PC-3 (cell line): ENCODE measurements around the gene MNT. TPM values are rescaled to one million over a fixed set of nuclear protein-coding genes. Genes with fewer than 3 reads are reported as not detected.

Experiments used
- ATAC-seq: fragments of 200-7000 bp; cut with Tn5 transposase; 2 replicates; pipeline ENCODE4 v1.9.1; 2020; ENCODE audit warnings: mild to moderate bottlenecking, moderate library complexity
- BruUV-seq: library from RNA; stranded (reverse); fragments of 400-500 nt; replicated peaks from 2 replicates; lab custom pipeline; 2021; lab: Mats Ljungman, UMichigan
- CTCF ChIA-PET: fragments of 300-600 bp; sonication (Branson Sonifier 250); formaldehyde crosslinking; loops from one replicate; lab custom pipeline; 2022; ENCODE audit warnings: antibody characterized with exemption; lab: Charles Lee
- POLR2A ChIA-PET: fragments of 300-600 bp; sonication (Branson Sonifier 250); formaldehyde crosslinking; loops from one replicate; lab custom pipeline; 2022; ENCODE audit warnings: antibody characterized with exemption; ENCODE audit not compliant: unreplicated experiment; lab: Charles Lee
- DNase-seq: peaks from one replicate; pipeline ENCODE4 v3.0.0-alpha.2; 2015
- H2AFZ ChIP-seq: fragments of 300-600 bp; sonication (generic); 2 replicates; pipeline ENCODE4 v1.6.0; 2016; ENCODE audit warnings: antibody characterized with exemption, low read length
- H3F3A ChIP-seq: fragments of 300-600 bp; sonication (generic); one replicate; pipeline ENCODE4 v1.6.0; 2017; ENCODE audit warnings: antibody characterized with exemption, low read length, control low read depth, mild to moderate bottlenecking; ENCODE audit not compliant: unreplicated experiment
- H3K27ac ChIP-seq: fragments of 300-600 bp; sonication (generic); 2 replicates; pipeline ENCODE4 v1.5.1; 2016; ENCODE audit warnings: mild to moderate bottlenecking, low read length
- H3K27me3 ChIP-seq: fragments of 300-600 bp; sonication (generic); 2 replicates; pipeline ENCODE4 v1.6.1; 2016; ENCODE audit warnings: low read length, mixed read lengths
- H3K36me3 ChIP-seq: fragments of 300-600 bp; sonication (generic); 2 replicates; pipeline ENCODE4 v1.6.1; 2016; ENCODE audit warnings: low read depth, mixed run types, low read length, mixed read lengths
- H3K4me1 ChIP-seq: fragments of 300-600 bp; sonication (generic); 2 replicates; pipeline ENCODE4 v1.5.1; 2016; ENCODE audit warnings: low read length; ENCODE audit not compliant: insufficient read depth
- H3K4me2 ChIP-seq: fragments of 300-600 bp; sonication (generic); 2 replicates; pipeline ENCODE4 v1.6.0; 2016; ENCODE audit warnings: low read length
- H3K4me3 ChIP-seq: fragments of 300-600 bp; sonication (generic); 2 replicates; pipeline ENCODE4 v1.5.1; 2016; ENCODE audit warnings: mild to moderate bottlenecking, low read length, mixed read lengths
- H3K79me2 ChIP-seq: fragments of 300-600 bp; sonication (generic); 2 replicates; pipeline ENCODE4 v1.6.1; 2017; ENCODE audit warnings: low read length, mixed read lengths
- H3K9ac ChIP-seq: fragments of 300-600 bp; sonication (generic); 2 replicates; pipeline ENCODE4 v1.6.0; 2016; ENCODE audit warnings: mild to moderate bottlenecking, low read length
- H3K9me2 ChIP-seq: fragments of 300-600 bp; sonication (generic); replicated peaks from 2 replicates; pipeline ENCODE4 v1.6.1; 2016; ENCODE audit warnings: mixed run types, low read length, mixed read lengths
- H3K9me3 ChIP-seq: fragments of 300-600 bp; sonication (generic); 2 replicates; pipeline ENCODE4 v1.6.1; 2016; ENCODE audit warnings: low read length, mixed read lengths
- H4K20me1 ChIP-seq: fragments of 300-600 bp; sonication (generic); 2 replicates; pipeline ENCODE4 v1.6.1; 2016; ENCODE audit warnings: low read length, mixed read lengths
- EZH2 ChIP-seq: fragments of 300-600 bp; sonication (generic); IDR thresholded peaks from one replicate; pipeline ENCODE4 v1.6.1; 2017; ENCODE audit warnings: antibody characterized with exemption, mild to moderate bottlenecking, low read length; ENCODE audit not compliant: unreplicated experiment
- EZH2phosphoT487 ChIP-seq: fragments of 300-600 bp; sonication (generic); IDR thresholded peaks from 2 replicates; pipeline ENCODE4 v1.6.1; 2018; ENCODE audit warnings: mild to moderate bottlenecking, antibody characterized with exemption, low read length, borderline replicate concordance
- intact Hi-C: fragments of 100-400 bp; cut with micrococcal nuclease; formaldehyde crosslinking; loops from 2 replicates; pipeline ENCODE4 v1.9.0; 2023
- total RNA-seq: library from RNA; depleted of rRNA; stranded (reverse); fragments of >200 nt; gene quantifications from 2 replicates; pipeline ENCODE4 v1.2.3, GENCODE V29; 2014
- TF ChIP-seq, protein P1 (sequence below): fragments of 300-600 bp; sonication (generic); conservative IDR thresholded peaks from 2 replicates; pipeline ENCODE4 v1.5.1; 2017; ENCODE audit warnings: antibody characterized with exemption, low read depth, mild to moderate bottlenecking, low read length

The MNT gene
- total RNA-seq, 1 experiment from 2014 or later: 19.1 TPM

DNA sequence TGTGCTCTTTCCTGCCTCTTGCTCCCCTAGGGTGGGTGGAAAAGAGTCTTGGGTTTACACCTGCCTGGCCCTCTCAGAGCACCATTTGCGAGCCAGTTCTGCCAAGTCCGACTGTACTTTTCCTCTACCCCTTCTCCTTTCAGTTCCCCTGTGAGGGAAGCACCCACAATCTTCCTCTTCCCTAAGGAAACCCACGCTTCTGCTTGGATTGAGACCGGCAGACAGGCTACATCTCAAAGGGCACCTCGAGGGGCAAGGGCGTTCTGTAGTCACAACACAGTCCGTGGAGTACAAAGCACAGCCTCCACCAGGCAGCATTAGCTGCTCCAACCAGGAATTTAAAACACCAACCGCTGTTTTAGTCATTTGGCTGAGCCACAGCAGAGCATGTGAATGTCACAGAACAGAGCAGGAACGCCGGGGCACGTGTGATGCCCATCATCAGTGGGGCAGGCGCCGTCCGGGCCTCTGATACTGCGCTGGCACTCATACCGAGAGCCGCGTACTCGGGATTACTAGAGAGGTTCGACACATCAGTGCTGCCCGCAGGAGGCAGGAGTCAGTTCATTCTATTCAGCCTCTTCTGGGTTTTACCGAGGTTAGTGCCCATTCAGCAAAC lies 13.7 kb upstream of the MNT start:
- no peak overlapping the region for H3K4me2 ChIP-seq
- intact Hi-C loops: no loop called here
- no peaks in the 10 kb centered on the region for H3K4me1 ChIP-seq
- no peak overlapping the region for H2AFZ ChIP-seq
- no peaks in the 10 kb centered on the region for H4K20me1 ChIP-seq
- no TSS peak for BruUV-seq
- no peak overlapping the region for H3K9ac ChIP-seq
- H3K36me3 ChIP-seq: peaks cover 6% of the 10 kb centered on the region; the same call in 1 of the 2 replicates
- H3K9me2 ChIP-seq: no peaks in the 10 kb centered on the region
- ATAC-seq (no peak), DNase-seq (no peak)
- H3K79me2 ChIP-seq: no peaks in the 10 kb centered on the region
- H3K9me3 ChIP-seq: no peaks in the 10 kb centered on the region
- ChIA-PET CTCF (interaction anchor here (1.8 kb wide), 2 partner anchors 31 to 32 kb away, joined by 12 to 57 read pairs; no protein-coding TSS in a partner anchor), POLR2A (no interaction called here)
- H3F3A ChIP-seq: no peaks in the 10 kb centered on the region
- TF ChIP-seq EZH2phosphoT487: no peak
- TF ChIP-seq, protein P1, sequence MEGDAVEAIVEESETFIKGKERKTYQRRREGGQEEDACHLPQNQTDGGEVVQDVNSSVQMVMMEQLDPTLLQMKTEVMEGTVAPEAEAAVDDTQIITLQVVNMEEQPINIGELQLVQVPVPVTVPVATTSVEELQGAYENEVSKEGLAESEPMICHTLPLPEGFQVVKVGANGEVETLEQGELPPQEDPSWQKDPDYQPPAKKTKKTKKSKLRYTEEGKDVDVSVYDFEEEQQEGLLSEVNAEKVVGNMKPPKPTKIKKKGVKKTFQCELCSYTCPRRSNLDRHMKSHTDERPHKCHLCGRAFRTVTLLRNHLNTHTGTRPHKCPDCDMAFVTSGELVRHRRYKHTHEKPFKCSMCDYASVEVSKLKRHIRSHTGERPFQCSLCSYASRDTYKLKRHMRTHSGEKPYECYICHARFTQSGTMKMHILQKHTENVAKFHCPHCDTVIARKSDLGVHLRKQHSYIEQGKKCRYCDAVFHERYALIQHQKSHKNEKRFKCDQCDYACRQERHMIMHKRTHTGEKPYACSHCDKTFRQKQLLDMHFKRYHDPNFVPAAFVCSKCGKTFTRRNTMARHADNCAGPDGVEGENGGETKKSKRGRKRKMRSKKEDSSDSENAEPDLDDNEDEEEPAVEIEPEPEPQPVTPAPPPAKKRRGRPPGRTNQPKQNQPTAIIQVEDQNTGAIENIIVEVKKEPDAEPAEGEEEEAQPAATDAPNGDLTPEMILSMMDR: no peak
- TF ChIP-seq EZH2: no peak
- no peaks in the 10 kb centered on the region for H3K27me3 ChIP-seq
- no peak overlapping the region for H3K27ac ChIP-seq
- H3K4me3 ChIP-seq: no peak overlapping the region

DNA sequence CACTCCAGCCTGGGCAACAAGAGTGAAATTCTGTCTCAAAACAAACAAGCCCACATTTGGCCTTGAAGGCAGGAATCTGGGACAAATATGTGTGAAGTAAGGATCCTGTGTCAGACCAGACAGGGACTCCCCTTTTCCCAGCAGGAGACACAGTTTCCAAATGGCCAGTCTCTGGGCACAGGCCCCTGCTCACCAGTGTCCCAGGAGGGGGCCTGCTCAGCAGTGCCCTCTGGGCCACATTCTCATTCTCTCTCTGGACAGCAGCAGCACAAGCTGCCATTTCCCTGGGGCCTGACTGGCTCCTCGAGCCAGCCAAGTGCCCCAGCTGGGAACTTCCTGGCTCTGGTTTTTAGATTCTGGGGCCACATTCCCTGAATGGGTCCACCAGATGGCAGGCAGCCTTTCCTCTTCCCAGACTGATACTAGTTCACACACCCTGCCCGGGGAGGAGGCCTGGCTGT lies 11.7 kb upstream of the MNT start:
- H2AFZ ChIP-seq: no peak overlapping the region
- no peaks in the 10 kb centered on the region for H3K9me3 ChIP-seq
- ChIA-PET CTCF (interaction anchor here (1.0 kb wide), 1 partner anchor 30 kb away, joined by 7 read pairs; no protein-coding TSS in a partner anchor), POLR2A (no interaction called here)
- intact Hi-C loops: no loop called here
- no peaks in the 10 kb centered on the region for H4K20me1 ChIP-seq
- H3K9me2 ChIP-seq: no peaks in the 10 kb centered on the region
- no peak overlapping the region for H3K27ac ChIP-seq
- peaks cover 4% of the 10 kb centered on the region for H3K4me1 ChIP-seq
- no peaks in the 10 kb centered on the region for H3K79me2 ChIP-seq
- H3K9ac ChIP-seq: no peak overlapping the region
- no peak for TF ChIP-seq EZH2phosphoT487
- TF ChIP-seq, protein P1: no peak; the same call in 1 of the 2 replicates
- TF ChIP-seq EZH2: no peak
- ATAC-seq: peak; percentile 29
- no TSS peak for BruUV-seq
- H3K36me3 ChIP-seq: peaks cover 6% of the 10 kb centered on the region; the same call in 1 of the 2 replicates
- H3K27me3 ChIP-seq: no peaks in the 10 kb centered on the region
- no peak overlapping the region for H3K4me2 ChIP-seq
- peaks cover 3% of the 10 kb centered on the region for H3F3A ChIP-seq
- no peak for DNase-seq
- H3K4me3 ChIP-seq: no peak overlapping the region

DNA sequence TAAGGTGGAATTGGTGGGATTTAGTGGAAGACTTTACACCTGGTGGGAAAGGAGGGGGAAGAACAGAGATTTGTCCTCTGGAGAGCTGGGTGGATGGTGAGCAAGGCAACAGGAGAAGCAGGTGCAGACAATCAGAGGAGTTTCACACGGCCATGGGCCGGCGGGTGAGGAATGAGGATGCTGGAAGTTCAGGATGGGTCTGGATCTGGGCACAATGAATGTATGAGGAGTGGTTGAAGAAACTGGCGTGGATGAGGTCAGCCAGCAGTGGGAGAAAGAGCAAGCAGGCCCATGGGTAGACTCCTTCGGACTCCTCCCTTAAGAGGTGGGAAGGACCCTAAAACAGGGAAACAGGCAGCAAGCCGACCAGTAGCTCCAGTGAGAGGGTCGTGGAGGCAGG lies 10.1 kb upstream of the MNT start:
- ATAC-seq (no peak), DNase-seq (no peak)
- H3K4me1 ChIP-seq: peaks cover 18% of the 10 kb centered on the region
- no peaks in the 10 kb centered on the region for H3K9me2 ChIP-seq
- H3K36me3 ChIP-seq: peaks cover 6% of the 10 kb centered on the region; the same call in 1 of the 2 replicates
- H3K79me2 ChIP-seq: no peaks in the 10 kb centered on the region
- H3K27ac ChIP-seq: no peak overlapping the region
- H3K4me2 ChIP-seq: no peak overlapping the region
- TF ChIP-seq, protein P1: no peak
- TF ChIP-seq EZH2 (no peak), EZH2phosphoT487 (no peak)
- H3K9me3 ChIP-seq: no peaks in the 10 kb centered on the region
- ChIA-PET CTCF (no interaction called here), POLR2A (no interaction called here)
- no peaks in the 10 kb centered on the region for H3K27me3 ChIP-seq
- no peak overlapping the region for H3K4me3 ChIP-seq
- intact Hi-C loops: no loop called here
- peaks cover 6% of the 10 kb centered on the region for H3F3A ChIP-seq
- H3K9ac ChIP-seq: no peak overlapping the region
- H2AFZ ChIP-seq: no peak overlapping the region
- no peaks in the 10 kb centered on the region for H4K20me1 ChIP-seq
- no TSS peak for BruUV-seq
